Naive thymus-derived CD4-positive, alpha-beta T cell (primary cell): ENCODE data around the gene HDGFL3. TPM values are rescaled to one million over a fixed set of nuclear protein-coding genes. Genes with fewer than 3 reads are reported as not detected.
"Not testable (repeated sequence)": the region's sequence is repeated elsewhere in the genome, so short reads cannot be mapped to it uniquely, and the experiment has no call there.

ENCODE experiments used
- ATAC-seq: fragments of 150-1000 bp; cut with Tn5 transposase; 2 replicates; pipeline ENCODE4 v1.10.0; 2021; ENCODE audit warnings: mild to moderate bottlenecking, moderate library complexity
- CTCF ChIA-PET: fragments of 350-600 bp; sonication (Branson Sonifier 250); formaldehyde crosslinking; loops from one replicate; lab custom pipeline; 2021; ENCODE audit warnings: antibody characterized with exemption; lab: Charles Lee
- POLR2A ChIA-PET: fragments of 350-600 bp; sonication (Branson Sonifier 250); formaldehyde crosslinking; loops from one replicate; lab custom pipeline; 2021; ENCODE audit warnings: antibody characterized with exemption, inconsistent platforms; lab: Charles Lee
- DNase-seq, 9 donors: peaks; one replicate each; pipeline versions ENCODE4 v3.0.0 to v3.0.0-alpha.2; 2020 to 2022; ENCODE audit warnings: mixed read lengths in 1 of 9
- H3K27ac ChIP-seq: one replicate; pipeline ENCODE4 v1.7.0; 2013; ENCODE audit warnings: mild to moderate bottlenecking, low read depth, low read length, moderate library complexity
- H3K27me3 ChIP-seq, 2 donors: one replicate each; pipeline ENCODE4 v1.7.0; 2013; ENCODE audit warnings: low read length in 2 of 2, mild to moderate bottlenecking in 2 of 2, moderate library complexity in 2 of 2; ENCODE audit not compliant: control insufficient read depth in 2 of 2, insufficient read depth in 2 of 2
- H3K36me3 ChIP-seq, 3 experiments: 1 replicate in 2 of 3; 2 replicates in 1 of 3; pipeline ENCODE4 v1.7.0; 2013; ENCODE audit warnings: low read length in 3 of 3, mild to moderate bottlenecking in 3 of 3, moderate library complexity in 1 of 3; ENCODE audit not compliant: insufficient read depth in 3 of 3, control insufficient read depth in 2 of 3
- H3K4me1 ChIP-seq, 2 donors: one replicate each; pipeline ENCODE4 v1.7.0; 2013; ENCODE audit warnings: low read length in 2 of 2, mild to moderate bottlenecking in 2 of 2, moderate library complexity in 1 of 2; ENCODE audit not compliant: control insufficient read depth in 2 of 2, insufficient read depth in 2 of 2
- H3K4me3 ChIP-seq: 2 replicates; pipeline ENCODE4 v1.7.0; 2013; ENCODE audit warnings: mild to moderate bottlenecking, low read length
- H3K9me3 ChIP-seq, 3 experiments: 1 replicate in 2 of 3; 2 replicates in 1 of 3; pipeline ENCODE4 v1.7.0; 2013; ENCODE audit warnings: low read length in 3 of 3; ENCODE audit not compliant: control insufficient read depth in 2 of 3
- H3K27ac Mint-ChIP-seq, 9 donors: one replicate each; pipeline ENCODE4 v1.8.0; 2020 to 2022; ENCODE audit warnings: mixed read lengths in 9 of 9, mild to moderate bottlenecking in 8 of 9, moderate library complexity in 5 of 9, inconsistent platforms in 2 of 9
- H3K27me3 Mint-ChIP-seq, 5 donors: one replicate each; pipeline ENCODE4 v1.8.0; 2021 to 2022; ENCODE audit warnings: mixed read lengths in 5 of 5, mild to moderate bottlenecking in 1 of 5
- H3K36me3 Mint-ChIP-seq, 5 donors: one replicate each; pipeline ENCODE4 v1.8.0; 2020 to 2022; ENCODE audit warnings: mixed read lengths in 5 of 5, mild to moderate bottlenecking in 3 of 5, inconsistent platforms in 1 of 5
- H3K4me1 Mint-ChIP-seq, 7 donors: one replicate each; pipeline ENCODE4 v1.8.0; 2020 to 2022; ENCODE audit warnings: mixed read lengths in 7 of 7, mild to moderate bottlenecking in 3 of 7, inconsistent platforms in 1 of 7
- H3K4me3 Mint-ChIP-seq, 10 donors: one replicate each; pipeline ENCODE4 v1.8.0; 2020 to 2022; ENCODE audit warnings: mild to moderate bottlenecking in 10 of 10, mixed read lengths in 10 of 10, moderate library complexity in 6 of 10, inconsistent platforms in 2 of 10
- H3K9me3 Mint-ChIP-seq, 11 donors: one replicate each; pipeline ENCODE4 v1.8.0; 2020 to 2022; ENCODE audit warnings: mixed read lengths in 11 of 11, mild to moderate bottlenecking in 4 of 11, inconsistent platforms in 1 of 11, moderate library complexity in 1 of 11
- intact Hi-C, 2 donors: fragments of 100-400 bp; cut with micrococcal nuclease; formaldehyde crosslinking; loops; one replicate each; pipeline ENCODE4 v1.15.1; 2023
- polyA plus RNA-seq, 2 donors: library from polyadenylated mRNA; unstranded; fragments of 300-500 nt; fragmentation: Illumina TruSeq; gene quantifications; one replicate each; pipeline ENCODE4 v1.2.3, GENCODE V29; 2021
- total RNA-seq, 6 experiments: library from RNA in 5 of 6; stranded (reverse) in 5 of 6; gene quantifications; 1 replicate in 5 of 6; 2 replicates in 1 of 6; pipeline ENCODE4 v1.2.3 and lab custom pipeline; 2021 to 2026

Gene HDGFL3
- total and polyA plus RNA-seq, 7 experiments from 2014 or later: 2.1 to 50.1 (median 3.6) TPM

- Mint-ChIP-seq H3K4me1 (peaks cover 0 to 6% (median 5%) of the 10 kb centered on the region in 7 donors), H3K9me3 (peaks cover 0 to 17% (median 8%) of the 10 kb centered on the region in 11 donors), H3K27ac (no peak overlapping the region), H3K4me3 (no peak overlapping the region), H3K36me3 (peaks cover 0 to 3% (median 0%) of the 10 kb centered on the region in 5 donors), H3K27me3 (peaks cover 3 to 39% (median 10%) of the 10 kb centered on the region in 5 donors)
- no peak overlapping the region for H3K27ac ChIP-seq
- no peaks in the 10 kb centered on the region for H3K27me3 ChIP-seq
- H3K9me3 ChIP-seq: peaks cover 0 to 4% (median 0%) of the 10 kb centered on the region in 3 experiments
- H3K36me3 ChIP-seq: no peaks in the 10 kb centered on the region
- no peak overlapping the region for H3K4me3 ChIP-seq
- intact Hi-C loops: no loop called here
- no peaks in the 10 kb centered on the region for H3K4me1 ChIP-seq
- no peak for ATAC-seq
- CTCF ChIA-PET: no interaction called here
- no peak for DNase-seq
- POLR2A ChIA-PET: no interaction called here
These were observed 113.0 kb downstream of the HDGFL3 start for GRCh38 chr15:83094583-83094982.

- ChIA-PET POLR2A (no interaction called here), CTCF (no interaction called here)
- Histone ChIP-seq H3K4me1 (no peaks in the 10 kb centered on the region), H3K27ac (no peak overlapping the region), H3K36me3 (no peaks in the 10 kb centered on the region), H3K9me3 (no peaks in the 10 kb centered on the region), H3K27me3 (no peaks in the 10 kb centered on the region), H3K4me3 (no peak overlapping the region)
- peaks cover 0 to 26% (median 12%) of the 10 kb centered on the region in 5 donors for H3K27me3 Mint-ChIP-seq
- H3K4me3 Mint-ChIP-seq: no peak overlapping the region
- ATAC-seq: peak; percentile 84
- H3K36me3 Mint-ChIP-seq: no peaks in the 10 kb centered on the region
- no peak for DNase-seq
- peaks cover 0 to 6% (median 5%) of the 10 kb centered on the region in 7 donors for H3K4me1 Mint-ChIP-seq
- intact Hi-C loops: no loop called here
- H3K9me3 Mint-ChIP-seq: peaks cover 0 to 5% (median 0%) of the 10 kb centered on the region in 11 donors
- H3K27ac Mint-ChIP-seq: no peak overlapping the region
These were observed 115.2 kb downstream of the HDGFL3 start for GRCh38 chr15:83092309-83092976.

DNA sequence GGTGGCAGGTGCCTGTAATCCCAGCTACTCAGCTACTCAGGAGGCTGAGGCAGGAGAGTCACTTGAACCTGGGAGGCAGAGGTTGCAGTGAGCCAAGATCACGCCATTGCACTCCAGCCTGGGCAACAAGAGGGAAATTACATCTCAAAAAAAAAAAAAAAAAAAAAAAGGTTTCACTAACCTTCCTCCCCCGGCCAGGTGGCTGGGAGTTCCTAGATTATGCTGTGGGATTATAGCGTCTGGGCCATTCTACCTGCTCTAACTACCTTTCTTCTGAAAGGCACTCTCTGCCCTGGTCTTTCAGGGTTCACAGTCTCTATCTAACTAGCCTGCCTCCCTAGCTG, 115.7 kb downstream of the HDGFL3 start:
- not testable (repeated sequence) for H3K9me3 ChIP-seq, H3K9me3 Mint-ChIP-seq

DNA sequence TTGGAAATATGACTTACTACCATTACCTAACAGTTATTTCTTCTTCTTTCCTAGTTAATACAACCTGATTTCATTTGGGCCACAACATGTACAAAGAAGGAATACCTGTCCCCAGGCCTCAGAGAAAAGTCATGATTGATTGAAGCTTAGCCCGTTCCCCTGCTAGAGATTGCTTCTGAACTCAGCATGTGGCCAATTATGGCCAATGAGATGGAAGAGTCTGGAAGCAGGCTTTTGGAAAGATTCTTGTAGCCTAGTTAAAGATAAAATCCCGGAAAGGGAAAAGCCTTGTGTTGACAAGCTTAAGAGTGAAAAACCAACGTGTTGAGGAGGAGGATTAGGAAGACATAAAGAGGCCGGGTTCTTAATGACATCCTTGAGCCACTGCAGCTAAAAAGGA, 117.2 kb downstream of the HDGFL3 start:
- POLR2A ChIA-PET: no interaction called here
- no peak overlapping the region for H3K4me3 Mint-ChIP-seq
- peaks cover 0 to 21% (median 7%) of the 10 kb centered on the region in 5 donors for H3K27me3 Mint-ChIP-seq
- no peak overlapping the region for H3K27ac ChIP-seq
- intact Hi-C loops: no loop called here
- no peak overlapping the region for H3K27ac Mint-ChIP-seq
- ATAC-seq (no peak), DNase-seq (no peak)
- H3K4me1 ChIP-seq: no peaks in the 10 kb centered on the region
- H3K9me3 ChIP-seq: no peaks in the 10 kb centered on the region
- no peak overlapping the region for H3K4me3 ChIP-seq
- no peaks in the 10 kb centered on the region for H3K27me3 ChIP-seq
- no peaks in the 10 kb centered on the region for H3K36me3 Mint-ChIP-seq
- CTCF ChIA-PET: no interaction called here
- H3K36me3 ChIP-seq: no peaks in the 10 kb centered on the region
- no peaks in the 10 kb centered on the region for H3K9me3 Mint-ChIP-seq
- H3K4me1 Mint-ChIP-seq: peaks cover 0 to 6% (median 5%) of the 10 kb centered on the region in 7 donors

More for the DNA sequence above, 115.7 kb downstream of the HDGFL3 start:
- intact Hi-C loops, H3K4me3 ChIP-seq, POLR2A ChIA-PET, H3K4me1 ChIP-seq, H3K27me3 ChIP-seq, H3K27ac ChIP-seq, DNase-seq, CTCF ChIA-PET, H3K36me3 Mint-ChIP-seq, H3K36me3 ChIP-seq, H3K27ac Mint-ChIP-seq, H3K4me1 Mint-ChIP-seq, H3K4me3 Mint-ChIP-seq: not testable (repeated sequence)
- peaks cover 0 to 26% (median 11%) of the 10 kb centered on the region in 5 donors for H3K27me3 Mint-ChIP-seq
- peak; percentile 16 for ATAC-seq

DNA sequence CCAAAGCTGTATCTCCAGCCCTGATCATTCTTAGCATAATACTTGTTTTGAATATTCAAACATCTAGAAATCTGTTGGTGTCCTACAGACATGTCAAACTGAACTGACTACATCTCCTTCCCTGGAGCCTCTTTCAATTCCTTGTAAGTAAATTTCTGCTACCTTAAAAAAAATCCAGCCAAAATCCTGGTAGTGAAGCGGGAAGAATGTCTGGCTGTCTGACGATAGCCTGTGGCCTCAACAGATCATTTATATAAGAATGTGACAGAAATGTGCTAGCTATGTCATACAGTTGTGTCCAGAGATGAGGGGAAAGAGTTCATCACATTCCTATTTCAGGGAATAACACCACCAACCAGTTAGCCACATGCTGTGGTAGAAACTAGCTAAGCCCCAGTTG, 118.7 kb downstream of the HDGFL3 start:
- peaks cover 0 to 24% (median 7%) of the 10 kb centered on the region in 5 donors for H3K27me3 Mint-ChIP-seq
- intact Hi-C loops: no loop called here
- no peaks in the 10 kb centered on the region for H3K36me3 Mint-ChIP-seq
- CTCF ChIA-PET: no interaction called here
- Histone ChIP-seq H3K4me3 (no peak overlapping the region), H3K27me3 (no peaks in the 10 kb centered on the region), H3K4me1 (no peaks in the 10 kb centered on the region), H3K9me3 (no peaks in the 10 kb centered on the region), H3K27ac (no peak overlapping the region), H3K36me3 (no peaks in the 10 kb centered on the region)
- no peaks in the 10 kb centered on the region for H3K9me3 Mint-ChIP-seq
- H3K4me1 Mint-ChIP-seq: peaks cover 0 to 6% (median 5%) of the 10 kb centered on the region in 7 donors
- DNase-seq (no peak), ATAC-seq (no peak)
- POLR2A ChIA-PET: no interaction called here
- H3K27ac Mint-ChIP-seq: no peak overlapping the region
- H3K4me3 Mint-ChIP-seq: no peak overlapping the region

DNA sequence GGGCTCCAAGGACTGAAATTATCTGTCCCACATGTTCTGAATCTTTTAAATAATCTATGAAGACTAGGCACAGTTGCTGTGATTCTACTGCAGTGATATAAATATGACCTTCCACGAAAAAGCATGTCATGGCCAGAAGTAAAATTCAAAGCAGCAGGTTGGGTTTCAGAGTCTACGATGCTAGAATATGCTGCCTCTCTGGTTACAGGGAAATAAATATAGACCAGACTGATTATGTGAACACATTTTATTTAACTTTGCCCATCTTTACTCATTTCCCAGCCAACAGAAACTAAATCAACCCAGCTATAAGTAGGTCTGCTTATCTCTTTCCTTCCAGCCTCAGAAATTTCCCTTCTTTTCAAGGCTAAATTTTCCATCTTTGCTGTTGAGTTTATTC, 120.0 kb downstream of the HDGFL3 start:
- ChIA-PET POLR2A (no interaction called here), CTCF (no interaction called here)
- Mint-ChIP-seq H3K4me3 (no peak overlapping the region), H3K36me3 (no peaks in the 10 kb centered on the region), H3K4me1 (peaks cover 0 to 6% (median 5%) of the 10 kb centered on the region in 7 donors), H3K9me3 (no peaks in the 10 kb centered on the region), H3K27ac (no peak overlapping the region), H3K27me3 (peaks cover 0 to 29% (median 7%) of the 10 kb centered on the region in 5 donors)
- H3K4me1 ChIP-seq: no peaks in the 10 kb centered on the region
- no peaks in the 10 kb centered on the region for H3K9me3 ChIP-seq
- DNase-seq (no peak), ATAC-seq (no peak)
- intact Hi-C loops: no loop called here
- no peaks in the 10 kb centered on the region for H3K27me3 ChIP-seq
- H3K36me3 ChIP-seq: no peaks in the 10 kb centered on the region
- no peak overlapping the region for H3K4me3 ChIP-seq
- no peak overlapping the region for H3K27ac ChIP-seq

DNA sequence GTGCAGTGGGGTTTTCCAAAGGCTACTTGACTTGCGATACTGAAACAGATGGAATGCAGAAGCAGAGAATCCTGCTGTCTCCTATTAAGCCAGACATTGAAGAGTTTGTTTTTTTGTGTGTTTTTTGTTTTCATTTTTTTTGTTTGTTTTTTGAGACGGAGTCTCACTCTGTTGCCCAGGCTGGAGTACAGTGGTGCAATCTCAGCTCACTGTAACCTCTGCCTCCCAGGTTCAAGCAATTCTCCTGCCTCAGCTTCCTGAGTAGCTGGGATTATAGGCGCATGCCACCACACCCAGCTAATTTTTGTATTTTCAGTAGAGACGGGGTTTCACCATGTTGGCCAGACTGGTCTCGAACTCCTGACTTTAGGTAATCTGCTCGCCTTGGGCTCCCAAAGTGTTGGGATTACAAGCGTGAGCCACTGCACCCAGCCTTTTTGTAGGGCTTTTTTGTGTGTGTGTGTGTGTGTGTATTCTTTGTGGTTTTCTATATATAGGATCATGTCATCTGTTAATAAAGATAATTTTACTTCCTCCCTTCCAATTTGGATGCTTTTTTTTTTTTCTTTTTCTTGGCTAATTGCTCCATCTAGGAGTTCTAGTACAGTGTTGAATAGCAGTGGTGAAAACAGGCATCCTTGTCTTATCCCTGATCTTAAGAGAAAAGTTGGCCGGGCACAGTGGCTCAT, 121.6 kb downstream of the HDGFL3 start:
- H3K36me3 ChIP-seq, H3K9me3 ChIP-seq, intact Hi-C loops, H3K4me1 ChIP-seq, H3K27ac Mint-ChIP-seq, POLR2A ChIA-PET, H3K4me3 Mint-ChIP-seq, H3K4me3 ChIP-seq, ATAC-seq, H3K36me3 Mint-ChIP-seq, H3K4me1 Mint-ChIP-seq, CTCF ChIA-PET, H3K9me3 Mint-ChIP-seq, H3K27ac ChIP-seq, DNase-seq, H3K27me3 ChIP-seq: not testable (repeated sequence)
- H3K27me3 Mint-ChIP-seq: peaks cover 0 to 37% (median 7%) of the 10 kb centered on the region in 5 donors
